ENCODE data around the gene CNOT4. TPM values are rescaled to one million over a fixed set of nuclear protein-coding genes. Genes with fewer than 3 reads are reported as not detected.
A peak's percentile ranks its signal among the peaks of the same experiment; 100 is the strongest.

The CNOT4 gene
- total and polyA plus RNA-seq, 8 donors, result 4.6 to 50.2 (median 10.9) TPM

DNA sequence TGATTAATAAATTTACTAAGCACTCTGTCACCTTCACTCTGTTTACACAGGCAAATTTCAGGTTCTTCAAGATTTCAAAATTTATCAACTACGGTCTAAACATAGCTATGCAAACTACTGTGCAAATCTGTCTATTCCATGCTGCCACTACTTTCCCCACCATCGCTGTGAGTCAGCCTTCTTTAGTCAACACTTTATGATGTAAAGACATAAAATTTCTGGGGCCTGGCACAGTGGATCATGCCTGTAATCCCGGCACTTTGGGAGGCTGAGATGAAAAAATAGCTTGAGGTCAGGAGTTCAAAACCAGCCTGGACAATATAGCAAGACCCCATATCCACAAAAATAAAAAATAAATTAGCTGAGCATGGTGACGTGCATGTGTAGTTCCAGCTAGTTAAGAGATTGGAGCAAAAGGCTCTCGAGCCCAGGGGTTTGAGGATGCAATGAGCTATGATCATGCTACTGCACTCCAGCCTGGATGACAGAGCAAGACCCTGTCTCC is 42.6 kb downstream of the CNOT4 start:
- no peaks in the 10 kb centered on the region for H3K36me3 ChIP-seq
- H3K4me1 ChIP-seq, result peaks cover 0 to 24% (median 14%) of the 10 kb centered on the region in 4 donors
- H3K27ac ChIP-seq, result no peak overlapping the region
- intact Hi-C loops (cut with DNase I; ENCODE audit: low total_unique reads), result no loop called here
- H3K27me3 ChIP-seq, result no peaks in the 10 kb centered on the region
- H3K4me3 ChIP-seq, result no peak overlapping the region
- H3K9me3 ChIP-seq, result no peaks in the 10 kb centered on the region
- peak in 1 of 2 donors; percentile 17 for DNase-seq
- TF ChIP-seq EP300 (IDR thresholded peaks at IDR 0.05) (no peak), POLR2AphosphoS5 (IDR thresholded peaks at IDR 0.05) (no peak), POLR2A (IDR thresholded peaks at IDR 0.05) (no peak)
- TF ChIP-seq, protein P1, sequence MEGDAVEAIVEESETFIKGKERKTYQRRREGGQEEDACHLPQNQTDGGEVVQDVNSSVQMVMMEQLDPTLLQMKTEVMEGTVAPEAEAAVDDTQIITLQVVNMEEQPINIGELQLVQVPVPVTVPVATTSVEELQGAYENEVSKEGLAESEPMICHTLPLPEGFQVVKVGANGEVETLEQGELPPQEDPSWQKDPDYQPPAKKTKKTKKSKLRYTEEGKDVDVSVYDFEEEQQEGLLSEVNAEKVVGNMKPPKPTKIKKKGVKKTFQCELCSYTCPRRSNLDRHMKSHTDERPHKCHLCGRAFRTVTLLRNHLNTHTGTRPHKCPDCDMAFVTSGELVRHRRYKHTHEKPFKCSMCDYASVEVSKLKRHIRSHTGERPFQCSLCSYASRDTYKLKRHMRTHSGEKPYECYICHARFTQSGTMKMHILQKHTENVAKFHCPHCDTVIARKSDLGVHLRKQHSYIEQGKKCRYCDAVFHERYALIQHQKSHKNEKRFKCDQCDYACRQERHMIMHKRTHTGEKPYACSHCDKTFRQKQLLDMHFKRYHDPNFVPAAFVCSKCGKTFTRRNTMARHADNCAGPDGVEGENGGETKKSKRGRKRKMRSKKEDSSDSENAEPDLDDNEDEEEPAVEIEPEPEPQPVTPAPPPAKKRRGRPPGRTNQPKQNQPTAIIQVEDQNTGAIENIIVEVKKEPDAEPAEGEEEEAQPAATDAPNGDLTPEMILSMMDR (IDR thresholded peaks at IDR 0.05), result no peak
- WGBS, 5 donors, result 62 to 83% (median 70%) methylated on average over 5 of the region's 5 CpGs

- intact Hi-C loops (cut with DNase I; ENCODE audit: low total_unique reads), result no loop called here
- no peak for DNase-seq
- Histone ChIP-seq H3K27ac (no peak overlapping the region), H3K4me1 (peaks cover 0 to 29% (median 12%) of the 10 kb centered on the region in 4 donors), H3K9me3 (no peaks in the 10 kb centered on the region), H3K27me3 (no peaks in the 10 kb centered on the region), H3K36me3 (no peaks in the 10 kb centered on the region), H3K4me3 (no peak overlapping the region)
- 74 to 88% (median 83%) methylated on average over 3 of the region's 3 CpGs for WGBS, 5 donors
- TF ChIP-seq POLR2AphosphoS5 (IDR thresholded peaks at IDR 0.05), result no peak
Measured at GRCh38 chr7:135466442-135467206, 43.3 kb downstream of the CNOT4 start.

DNA sequence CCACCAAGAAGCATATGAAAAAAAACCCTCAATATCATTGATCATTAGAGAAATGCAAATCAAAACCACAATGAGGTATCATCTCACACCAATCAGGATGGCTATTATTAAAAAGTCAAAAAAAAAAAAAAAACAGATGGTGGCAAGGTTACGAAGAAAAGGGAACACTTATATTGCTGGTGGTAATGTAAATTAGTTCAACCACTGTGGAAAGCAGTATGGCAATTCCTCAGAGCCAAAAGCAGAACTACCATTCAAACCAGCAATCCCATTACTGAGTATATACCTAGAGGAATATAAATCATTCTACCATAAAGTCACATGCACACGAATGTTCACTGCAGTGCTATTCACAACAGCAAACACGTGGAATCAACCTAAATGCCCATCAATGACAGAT is 46.0 kb downstream of the CNOT4 start:
- H3K9me3 ChIP-seq, result no peaks in the 10 kb centered on the region
- no peak overlapping the region for H3K4me3 ChIP-seq
- 89 to 97% (median 90%) methylated on average over 3 of the region's 3 CpGs for WGBS, 5 donors
- peaks cover 0 to 54% (median 28%) of the 10 kb centered on the region in 4 donors for H3K4me1 ChIP-seq
- no peaks in the 10 kb centered on the region for H3K36me3 ChIP-seq
- no peak overlapping the region for H3K27ac ChIP-seq
- DNase-seq, result no peak
- TF ChIP-seq EP300 (IDR thresholded peaks at IDR 0.05), result no peak
- TF ChIP-seq, protein P1 (IDR thresholded peaks at IDR 0.05), result no peak
- no peak for TF ChIP-seq POLR2AphosphoS5 (IDR thresholded peaks at IDR 0.05)
- TF ChIP-seq POLR2A (IDR thresholded peaks at IDR 0.05), result no peak
- intact Hi-C loops (cut with DNase I; ENCODE audit: low total_unique reads), result no loop called here
- no peaks in the 10 kb centered on the region for H3K27me3 ChIP-seq

- 77 to 86% (median 81%) methylated on average over 4 of the region's 4 CpGs for WGBS, 5 donors
- H3K27ac ChIP-seq, result no peak overlapping the region
- no peaks in the 10 kb centered on the region for H3K27me3 ChIP-seq
- no peaks in the 10 kb centered on the region for H3K9me3 ChIP-seq
- no peak for TF ChIP-seq POLR2A (IDR thresholded peaks at IDR 0.05)
- no peak for TF ChIP-seq POLR2AphosphoS5 (IDR thresholded peaks at IDR 0.05)
- TF ChIP-seq, protein P1 (IDR thresholded peaks at IDR 0.05), result no peak
- TF ChIP-seq EP300 (IDR thresholded peaks at IDR 0.05), result no peak
- DNase-seq, result no peak
- no peak overlapping the region for H3K4me3 ChIP-seq
- no peaks in the 10 kb centered on the region for H3K36me3 ChIP-seq
- intact Hi-C loops (cut with DNase I; ENCODE audit: low total_unique reads), result no loop called here
- peaks cover 0 to 47% (median 27%) of the 10 kb centered on the region in 4 donors for H3K4me1 ChIP-seq
Measured at GRCh38 chr7:135459951-135460567, 49.8 kb downstream of the CNOT4 start.

Measured in stomach (tissue), 9 donors.